GM19240 (cell line): ENCODE results near the gene GPC5.

Experiments
- DNase-seq: peaks from one replicate; pipeline ENCODE4 v3.0.0; 2011; ENCODE audit warnings: low spot score; ENCODE audit not compliant: insufficient read length

GPC5 gene

GRCh38 chr13:91588541-91588940, 190.1 kb downstream of the GPC5 start:
- DNase-seq = no peak

DNA sequence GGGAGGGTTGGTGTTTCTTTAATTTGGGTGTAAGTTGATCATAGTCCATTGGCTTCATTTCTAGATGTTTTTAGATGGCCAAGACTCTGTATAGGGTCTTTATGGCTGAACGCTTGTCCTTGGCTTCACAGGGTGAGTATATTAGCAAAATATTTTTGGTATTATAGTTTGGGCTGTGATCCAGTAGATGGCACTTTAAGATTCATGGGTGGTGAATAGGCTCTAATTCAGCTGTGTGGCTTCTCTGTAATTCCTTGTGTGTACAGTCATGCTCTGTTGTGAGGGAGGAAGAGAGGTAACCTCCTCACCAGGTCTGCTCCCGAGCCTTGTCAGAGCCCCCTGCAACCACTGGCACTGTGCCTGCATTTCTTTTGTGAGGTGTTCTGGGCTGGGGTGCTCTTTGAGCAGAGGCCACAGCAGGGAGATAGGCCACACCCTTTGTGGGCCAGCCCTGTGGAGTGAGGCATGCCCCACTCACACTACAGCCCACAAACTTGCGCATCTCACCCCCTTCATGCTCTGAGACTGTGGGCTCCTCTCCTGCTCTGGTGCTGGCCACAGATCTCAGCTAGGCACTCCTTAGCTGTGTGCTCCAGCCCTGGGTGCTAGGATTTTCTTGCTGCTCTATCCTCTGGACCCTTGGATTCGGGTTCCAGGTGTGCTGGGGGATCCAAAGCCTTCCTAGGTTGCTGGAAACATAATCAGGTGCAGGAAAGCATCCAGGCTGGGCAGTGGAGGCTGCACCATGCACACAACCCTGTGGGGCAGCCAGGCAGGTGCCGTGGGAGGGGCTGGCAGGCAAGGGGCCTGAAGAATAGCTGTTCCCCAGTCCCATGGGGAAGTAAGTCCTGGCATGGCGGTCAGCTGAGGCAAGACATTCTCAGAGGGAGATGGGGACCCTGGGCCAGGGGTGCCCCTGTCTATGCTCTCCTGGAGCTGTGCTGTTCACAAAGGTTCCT, 193.9 kb downstream of the GPC5 start:
- no peak for DNase-seq

DNA sequence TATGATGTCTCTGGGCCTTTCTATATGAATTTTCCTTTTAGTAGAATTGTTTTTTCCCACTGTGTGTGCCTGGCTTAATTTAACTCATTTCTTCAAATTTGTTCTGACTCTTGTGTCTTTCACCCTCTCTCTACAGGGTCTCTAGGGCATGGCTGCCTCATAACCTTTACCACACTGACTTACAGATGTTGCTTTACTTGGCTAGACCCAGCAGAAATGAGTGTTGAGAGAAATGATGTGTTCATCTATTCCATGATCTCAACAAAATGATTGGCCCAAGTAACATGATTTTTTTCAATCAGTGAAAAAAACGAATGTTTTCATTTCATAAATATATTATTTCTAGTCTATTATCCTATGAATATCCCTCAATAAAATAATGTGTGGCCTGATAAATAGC, 195.0 kb downstream of the GPC5 start:
- DNase-seq = no peak

DNA sequence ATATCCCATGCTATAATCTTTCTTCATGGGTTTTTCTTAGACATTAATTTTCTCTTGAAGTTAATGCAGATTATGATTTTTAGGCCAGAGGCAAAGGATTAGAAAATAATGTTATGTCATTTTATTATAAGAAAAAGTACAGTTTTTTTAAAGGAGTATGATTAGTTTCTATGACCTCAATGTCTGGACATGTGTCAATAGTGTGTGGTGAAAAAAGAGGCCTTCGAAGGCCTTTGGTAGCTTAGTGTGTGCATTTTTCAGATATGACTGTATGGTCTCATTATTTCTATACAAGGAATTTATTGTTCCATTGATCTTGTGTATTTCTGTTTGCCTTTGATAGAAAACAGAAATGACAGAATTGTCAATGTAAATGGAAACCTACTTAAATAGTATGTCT, 195.6 kb downstream of the GPC5 start:
- DNase-seq = no peak

GRCh38 chr13:91595677-91596076, 197.3 kb downstream of the GPC5 start:
- no peak for DNase-seq

GRCh38 chr13:91596842-91597241, 198.4 kb downstream of the GPC5 start:
- DNase-seq = no peak

DNA sequence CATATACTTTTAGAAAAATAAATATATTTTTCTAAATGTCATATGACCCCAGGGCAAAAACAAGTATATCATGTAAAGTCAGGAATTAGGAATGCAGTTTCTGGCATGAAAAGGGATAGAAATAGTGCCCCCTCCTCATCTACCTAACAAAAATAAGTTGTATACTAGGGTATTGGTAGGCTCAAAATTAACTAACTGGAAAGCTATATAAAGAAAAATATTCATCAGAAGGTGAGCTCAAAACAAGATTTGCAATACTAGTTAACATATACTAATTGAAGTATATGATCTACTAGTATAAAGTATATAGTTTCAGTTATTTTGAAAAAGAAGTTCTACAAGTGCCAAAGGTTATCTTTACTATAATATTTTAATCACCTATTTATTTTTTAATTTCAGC, 200.2 kb downstream of the GPC5 start:
- no peak for DNase-seq

DNA sequence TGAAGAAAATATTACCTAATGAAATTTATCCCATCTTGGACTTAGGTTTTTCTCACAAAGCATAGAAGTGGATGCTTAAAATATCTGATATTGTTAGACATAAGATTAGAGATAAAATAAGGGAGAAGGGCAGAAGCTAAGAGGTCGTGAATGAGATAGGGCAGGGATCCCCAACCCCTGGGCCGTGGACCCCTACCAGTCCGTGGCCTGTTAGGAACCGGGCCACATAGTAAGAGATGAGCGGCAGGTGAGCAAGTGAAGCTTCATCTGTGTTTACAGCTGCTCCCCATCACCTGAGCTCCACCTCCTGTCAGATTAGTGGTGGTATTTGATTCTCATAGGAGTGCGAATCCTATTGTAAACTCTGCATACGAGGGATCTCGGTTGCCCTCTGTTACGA, 202.9 kb downstream of the GPC5 start:
- no peak for DNase-seq

GRCh38 chr13:91601807-91602206, 203.4 kb downstream of the GPC5 start:
- no peak for DNase-seq

DNA sequence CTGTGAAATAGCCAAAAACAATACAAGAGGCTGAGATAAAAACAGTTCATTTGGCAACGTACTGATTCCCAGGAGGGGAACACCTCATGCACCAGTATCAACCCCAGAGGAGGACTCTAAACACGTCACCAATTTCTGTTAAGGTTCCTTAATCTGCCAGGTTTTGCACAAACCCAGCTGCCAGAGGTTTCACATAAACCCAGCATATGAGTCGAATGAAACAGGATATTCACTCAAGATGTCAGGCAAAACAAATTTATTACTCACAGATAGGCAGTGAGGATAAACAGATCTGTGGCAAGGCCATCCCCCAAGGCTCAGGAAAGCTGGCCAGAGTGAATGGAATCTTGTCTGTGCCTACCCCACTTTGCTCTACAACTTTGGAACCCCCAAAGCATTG, 210.9 kb downstream of the GPC5 start:
- no peak for DNase-seq

DNA sequence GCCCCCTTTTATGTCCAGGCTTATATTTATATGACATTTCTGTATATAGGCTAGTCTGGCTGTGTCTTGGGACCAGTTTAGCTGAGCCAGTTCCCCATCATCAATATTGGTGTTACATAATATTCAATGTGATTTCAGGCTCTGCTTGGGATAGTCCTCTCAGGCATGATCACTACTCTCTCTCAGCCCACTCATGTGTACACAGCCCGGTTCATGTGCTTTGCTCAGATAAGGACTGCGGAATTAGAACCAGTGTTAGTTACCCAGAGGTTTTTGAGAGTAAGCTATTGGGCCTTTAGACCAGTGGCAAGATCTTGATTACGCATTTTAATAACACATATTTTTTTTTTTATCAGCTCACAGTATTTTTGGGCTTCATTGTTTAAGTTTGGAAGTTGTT, 219.9 kb downstream of the GPC5 start:
- no peak for DNase-seq

DNA sequence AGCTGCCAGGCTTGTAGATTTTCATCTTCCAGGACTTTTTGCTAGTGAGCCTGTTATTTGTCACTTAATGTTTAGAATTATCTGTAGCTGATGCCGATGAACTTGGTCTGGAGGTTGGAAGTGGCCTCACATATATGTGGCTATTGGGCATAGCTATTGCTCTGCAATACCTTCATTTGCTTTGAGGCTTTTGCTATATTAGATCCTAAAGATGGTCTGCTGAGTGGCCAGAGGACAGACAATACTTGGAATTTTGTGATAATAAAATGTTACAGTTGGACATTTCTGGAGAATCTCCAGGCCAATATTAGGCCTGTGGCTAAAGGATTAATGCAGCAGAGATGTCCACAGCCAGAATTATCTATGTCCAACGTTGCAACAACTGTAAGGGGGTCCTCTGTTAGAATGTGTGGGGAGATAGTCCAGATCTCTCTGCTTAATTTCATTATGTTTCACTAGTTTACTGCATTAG, 222.3 kb downstream of the GPC5 start:
- no peak for DNase-seq

DNA sequence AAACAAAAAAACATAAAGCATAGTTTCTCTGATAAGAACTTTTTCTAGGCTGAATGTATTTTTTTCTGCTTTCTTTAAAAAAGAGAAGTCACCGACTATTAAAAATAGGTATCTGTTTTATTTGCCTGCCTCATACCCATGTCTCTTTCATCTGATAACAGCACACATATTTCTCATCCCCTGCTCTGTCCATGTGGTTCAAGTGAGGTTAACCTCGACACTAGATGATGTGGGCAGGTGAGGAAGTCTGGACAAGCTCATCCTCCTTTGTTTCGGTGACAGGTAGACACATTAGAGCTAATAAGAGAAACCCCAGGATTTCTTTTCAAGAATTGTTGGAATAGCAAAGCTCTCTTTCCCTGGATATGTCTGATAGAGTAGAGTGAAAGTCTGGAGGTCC, 222.7 kb downstream of the GPC5 start:
- DNase-seq = no peak

GRCh38 chr13:91621963-91622362, 223.5 kb downstream of the GPC5 start:
- no peak for DNase-seq

DNA sequence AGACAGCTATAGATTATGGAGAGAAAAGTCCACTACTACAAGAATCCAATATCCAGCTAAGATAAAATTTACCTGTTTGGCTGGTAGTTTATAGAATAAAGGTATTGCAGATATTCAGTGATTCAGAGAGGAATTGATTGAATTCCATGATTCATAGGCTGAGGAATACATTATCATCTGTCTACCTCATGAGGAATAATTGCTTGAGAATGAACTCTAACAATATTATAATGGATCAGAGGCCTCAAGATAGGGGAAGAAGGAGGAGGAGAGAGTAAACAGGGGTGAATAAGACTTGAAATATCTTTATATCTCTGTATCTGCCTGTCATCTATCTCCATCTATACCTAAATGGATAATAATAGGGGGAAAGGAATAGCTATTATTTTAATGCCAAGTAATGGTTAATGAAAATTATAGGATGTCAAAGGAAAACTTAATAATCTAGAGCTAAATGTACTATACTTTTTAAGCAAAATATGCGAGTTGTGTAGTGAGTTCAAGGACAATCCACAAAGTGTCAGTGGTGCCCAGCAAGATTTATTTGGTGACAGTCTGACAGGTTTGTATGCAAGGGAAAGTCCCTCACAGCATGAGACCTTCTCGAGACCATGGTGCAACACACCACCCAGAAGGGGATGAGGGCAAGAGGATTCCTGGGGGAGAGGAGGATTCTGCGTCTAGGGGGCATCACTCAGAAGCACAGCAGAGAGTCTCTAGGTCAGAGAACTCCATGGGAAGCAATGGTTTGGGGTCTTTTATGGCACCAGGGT, 224.5 kb downstream of the GPC5 start:
- DNase-seq = no peak

- DNase-seq = no peak
Observed at GRCh38 chr13:91627952-91628739, 229.7 kb downstream of the GPC5 start.

DNA sequence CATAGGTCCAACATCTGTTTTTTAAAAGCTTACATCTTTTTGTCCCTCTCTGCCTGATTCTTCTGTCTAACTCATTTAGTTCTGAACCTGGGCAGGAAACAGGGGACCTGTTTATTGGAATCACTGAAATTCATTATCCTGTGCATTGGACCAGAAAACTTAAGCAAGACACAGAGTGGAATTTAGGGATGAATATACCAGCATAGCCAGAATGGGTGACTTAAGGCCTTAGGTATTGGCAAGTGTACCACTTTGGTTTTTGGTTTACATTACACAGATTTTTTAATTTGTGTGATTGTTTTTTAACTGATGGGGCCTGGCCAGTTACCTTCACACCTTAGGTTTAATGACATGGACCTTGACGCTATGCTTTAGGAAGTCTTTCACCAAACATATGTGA, 232.5 kb downstream of the GPC5 start:
- DNase-seq = no peak

- no peak for DNase-seq
Observed at GRCh38 chr13:91632086-91632485, 233.7 kb downstream of the GPC5 start.

DNA sequence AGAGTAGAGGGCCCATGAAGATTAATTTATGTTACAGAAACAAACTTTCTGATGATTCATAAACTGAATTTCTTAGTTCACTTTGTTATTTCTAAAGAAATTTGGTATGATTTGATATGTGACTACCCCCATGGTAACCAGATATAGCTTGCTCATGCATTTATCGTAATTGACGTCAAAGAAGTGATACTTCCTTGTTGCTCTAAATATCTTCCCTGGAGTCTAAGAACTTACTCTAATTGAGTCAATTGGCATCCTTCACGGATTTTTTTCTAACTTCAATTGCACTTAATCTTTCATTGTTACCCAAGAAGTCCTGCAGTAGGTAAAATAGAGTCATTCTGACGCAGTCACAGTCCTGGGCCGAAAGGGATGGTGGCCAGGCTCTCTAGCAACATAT, 240.9 kb downstream of the GPC5 start:
- no peak for DNase-seq

- no peak for DNase-seq
Observed at GRCh38 chr13:91643394-91643793, 245.0 kb downstream of the GPC5 start.

DNA sequence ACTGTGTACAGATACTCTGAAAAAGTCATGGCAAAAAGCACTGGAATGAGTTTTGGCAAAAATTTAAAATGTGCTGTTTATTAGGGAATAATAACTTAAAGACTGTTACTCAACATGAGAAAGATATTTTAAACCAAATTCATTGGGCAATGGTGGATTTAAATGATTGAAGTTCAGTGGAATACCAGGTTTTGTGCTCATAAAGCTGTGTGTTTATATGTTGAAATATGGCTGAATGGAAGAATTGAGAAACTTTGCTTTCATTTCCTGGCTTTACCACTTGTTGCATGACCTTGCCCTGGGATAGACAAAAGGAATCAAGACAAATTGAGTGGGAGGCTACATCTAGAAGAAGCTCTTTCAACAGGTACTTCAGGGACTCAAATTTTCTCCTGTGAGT, 246.4 kb downstream of the GPC5 start:
- DNase-seq = no peak
